H1 (cell line): Measurements from ENCODE around the gene KANSL1L. TPM values are rescaled to one million over a fixed set of nuclear protein-coding genes. Genes with fewer than 3 reads are reported as not detected.

Experiments used
- CTCF ChIA-PET: fragments of 300-600 bp; sonication (Branson Sonifier 250); formaldehyde crosslinking; loops from one replicate; lab custom pipeline; 2021; ENCODE audit not compliant: partially characterized antibody; lab: Charles Lee
- POLR2A ChIA-PET: fragments of 300-600 bp; sonication (Branson Sonifier 250); formaldehyde crosslinking; loops from one replicate; lab custom pipeline; 2021; ENCODE audit warnings: inconsistent platforms; ENCODE audit not compliant: partially characterized antibody; lab: Charles Lee
- DNase-seq, 2 experiments: peaks; one replicate each; pipeline versions ENCODE4 v3.0.0 to v3.0.0-alpha.2; 2010 to 2022; ENCODE audit warnings: low spot score in 2 of 2, low read depth in 1 of 2, mixed read lengths in 1 of 2
- FAIRE-seq: peaks from 2 replicates; lab custom pipeline; 2011; peaks lifted over from hg19 to GRCh38; lab: Jason Lieb, UNC
- H2AFZ ChIP-seq: 2 replicates; pipeline ENCODE4 v1.8.1; 2012; ENCODE audit warnings: low read length, inconsistent platforms
- H2AK5ac ChIP-seq: 2 replicates; pipeline ENCODE4 v1.6.1; 2013; ENCODE audit warnings: low read depth, low read length
- H2BK120ac ChIP-seq: replicated peaks from 2 replicates; pipeline ENCODE3; 2013; ENCODE audit warnings: low read depth, low read length, inconsistent platforms
- H2BK12ac ChIP-seq: 2 replicates; pipeline ENCODE4 v1.6.1; 2013; ENCODE audit warnings: low read depth, low read length
- H2BK15ac ChIP-seq: 2 replicates; pipeline ENCODE4 v1.6.1; 2013; ENCODE audit warnings: low read length
- H2BK20ac ChIP-seq: 2 replicates; pipeline ENCODE4 v1.6.1; 2013; ENCODE audit warnings: low read length
- H2BK5ac ChIP-seq: 2 replicates; pipeline ENCODE4 v1.6.1; 2013; ENCODE audit warnings: low read depth, low read length
- H3K14ac ChIP-seq: 2 replicates; pipeline ENCODE4 v1.6.1; 2013; ENCODE audit warnings: inconsistent platforms; ENCODE audit not compliant: insufficient read length
- H3K18ac ChIP-seq: 2 replicates; pipeline ENCODE4 v1.6.1; 2013; ENCODE audit warnings: low read length; ENCODE audit errors: extremely low read depth
- H3K23ac ChIP-seq: 2 replicates; pipeline ENCODE4 v1.6.1; 2013; ENCODE audit warnings: inconsistent platforms; ENCODE audit not compliant: insufficient read length
- H3K23me2 ChIP-seq: 2 replicates; pipeline ENCODE4 v1.6.1; 2013; ENCODE audit warnings: low read depth, low read length
- H3K27ac ChIP-seq: 2 replicates; pipeline ENCODE4 v1.6.1; 2011; ENCODE audit warnings: low read depth, low read length, inconsistent platforms
- H3K27me3 ChIP-seq, 4 experiments: replicated peaks in 1 of 4; 1 replicate in 1 of 4; 2 replicates in 3 of 4; pipeline versions ENCODE4 v1.6.1 to v1.8.1; 2011 to 2013; ENCODE audit warnings: low read length in 3 of 4, mild to moderate bottlenecking in 3 of 4, inconsistent platforms in 2 of 4, mixed read lengths in 2 of 4, moderate library complexity in 1 of 4; ENCODE audit not compliant: control insufficient read depth in 3 of 4, insufficient read depth in 3 of 4; ENCODE audit errors: extremely low read depth in 1 of 4
- H3K36me3 ChIP-seq, 4 experiments: 2 replicates each; pipeline versions ENCODE4 v1.6.1 to v1.8.1; 2011 to 2013; ENCODE audit warnings: mild to moderate bottlenecking in 4 of 4, low read length in 3 of 4, moderate library complexity in 2 of 4, control low read depth in 1 of 4, inconsistent platforms in 1 of 4; ENCODE audit not compliant: insufficient read depth in 4 of 4, control insufficient read depth in 2 of 4
- H3K4ac ChIP-seq: replicated peaks from 2 replicates; pipeline ENCODE3; 2013; ENCODE audit warnings: low read length, low read depth, mixed read lengths, inconsistent platforms; ENCODE audit not compliant: insufficient read length
- H3K4me1 ChIP-seq, 4 experiments: replicated peaks in 1 of 4; 1 replicate in 1 of 4; 2 replicates in 3 of 4; pipeline versions ENCODE4 v1.6.1 to v1.8.1; 2011 to 2013; ENCODE audit warnings: low read length in 3 of 4, inconsistent platforms in 2 of 4, mixed read lengths in 1 of 4; ENCODE audit not compliant: insufficient read depth in 4 of 4, control insufficient read depth in 3 of 4
- H3K4me2 ChIP-seq, 2 experiments: 2 replicates each; pipeline versions ENCODE4 v1.6.1 to v1.8.1; 2011 to 2013; ENCODE audit warnings: low read depth in 2 of 2, low read length in 2 of 2, control low read depth in 1 of 2, inconsistent platforms in 1 of 2, mild to moderate bottlenecking in 1 of 2; ENCODE audit not compliant: insufficient read depth in 1 of 2
- H3K4me3 ChIP-seq, 4 experiments: fragments of 200-600, 300-600 bp in 1 of 4; sonication (generic), shearing (Covaris generic), sonication (Bioruptor Twin) in 1 of 4; 2 replicates each; pipeline versions ENCODE4 v1.5.1 to v1.8.1; 2011 to 2016; ENCODE audit warnings: low read length in 4 of 4, low read depth in 3 of 4, control low read depth in 2 of 4, inconsistent platforms in 2 of 4, mild to moderate bottlenecking in 2 of 4, mixed read lengths in 1 of 4, moderate library complexity in 1 of 4; ENCODE audit not compliant: insufficient read depth in 2 of 4; ENCODE audit errors: extremely low read depth in 1 of 4
- H3K56ac ChIP-seq: replicated peaks from 2 replicates; pipeline ENCODE3; 2013; ENCODE audit warnings: low read depth, mild to moderate bottlenecking, mixed read lengths, low read length, inconsistent platforms; ENCODE audit not compliant: insufficient read length
- H3K79me1 ChIP-seq: 2 replicates; pipeline ENCODE4 v1.6.1; 2013; ENCODE audit warnings: low read depth, low read length, control low read depth
- H3K79me2 ChIP-seq, 2 experiments: 2 replicates each; pipeline versions ENCODE4 v1.6.1 to v1.8.1; 2012 to 2013; ENCODE audit warnings: low read length in 2 of 2, mild to moderate bottlenecking in 2 of 2, inconsistent platforms in 1 of 2; ENCODE audit not compliant: insufficient read depth in 2 of 2, control insufficient read depth in 1 of 2
- H3K9ac ChIP-seq, 4 experiments: replicated peaks in 1 of 4; 1 replicate in 1 of 4; 2 replicates in 3 of 4; pipeline versions ENCODE4 v1.6.1 to v1.8.1; 2011 to 2013; ENCODE audit warnings: low read depth in 3 of 4, low read length in 3 of 4, control low read depth in 2 of 4, mild to moderate bottlenecking in 2 of 4, moderate library complexity in 2 of 4, inconsistent platforms in 1 of 4; ENCODE audit errors: extremely low read depth in 1 of 4
- H3K9me3 ChIP-seq, 2 experiments: 2 replicates each; pipeline versions ENCODE4 v1.6.1 to v1.8.1; 2012 to 2013; ENCODE audit warnings: mild to moderate bottlenecking in 2 of 2, moderate library complexity in 2 of 2, control low read depth in 1 of 2, inconsistent platforms in 1 of 2, low read depth in 1 of 2, low read length in 1 of 2, mixed read lengths in 1 of 2; ENCODE audit not compliant: insufficient read depth in 2 of 2
- H4K20me1 ChIP-seq, 2 experiments: replicated peaks in 1 of 2; 2 replicates each; pipeline versions ENCODE3 to v1.8.1; 2011 to 2013; ENCODE audit warnings: inconsistent platforms in 2 of 2, low read length in 2 of 2, mild to moderate bottlenecking in 1 of 2; ENCODE audit not compliant: insufficient read depth in 2 of 2, control insufficient read depth in 1 of 2
- H4K5ac ChIP-seq: 2 replicates; pipeline ENCODE4 v1.6.1; 2013; ENCODE audit warnings: low read length, low read depth, mixed read lengths, inconsistent platforms; ENCODE audit not compliant: insufficient read length
- H4K8ac ChIP-seq: 2 replicates; pipeline ENCODE4 v1.8.0; 2013; ENCODE audit warnings: mild to moderate bottlenecking, moderate library complexity, low read length, inconsistent platforms; ENCODE audit not compliant: insufficient read depth; ENCODE audit errors: extremely low read depth
- H4K91ac ChIP-seq: replicated peaks from 2 replicates; pipeline ENCODE3; 2013; ENCODE audit warnings: low read length, mixed read lengths, inconsistent platforms; ENCODE audit not compliant: insufficient read length
- HDAC2 ChIP-seq, 2 experiments: fragments of 300-600 bp in 1 of 2; sonication (generic) in 1 of 2; IDR thresholded peaks; 2 replicates each; pipeline ENCODE4 v1.6.1; 2011 to 2012; ENCODE audit warnings: low read depth in 2 of 2, low read length in 2 of 2, mild to moderate bottlenecking in 2 of 2, moderate library complexity in 2 of 2, borderline replicate concordance in 1 of 2, inconsistent platforms in 1 of 2
- HDAC6 ChIP-seq: IDR thresholded peaks from one replicate; pipeline ENCODE4 v1.7.1; 2012; ENCODE audit warnings: low read depth, mild to moderate bottlenecking, inconsistent platforms, low read length, moderate library complexity
- NANOG ChIP-seq: IDR thresholded peaks from 2 replicates; pipeline ENCODE4 v1.6.1; 2011; ENCODE audit warnings: low read length, low read depth, mild to moderate bottlenecking, inconsistent platforms; ENCODE audit not compliant: insufficient read depth, poor library complexity, severe bottlenecking
- POU5F1 ChIP-seq: IDR thresholded peaks from 2 replicates; pipeline ENCODE4 v1.6.1; 2011; ENCODE audit warnings: low read depth, mild to moderate bottlenecking, low read length, moderate library complexity
- RAD21 ChIP-seq, 2 experiments: IDR thresholded peaks in 1 of 2; conservative IDR thresholded peaks in 1 of 2; 2 replicates each; pipeline ENCODE4 v1.6.1; 2011; ENCODE audit warnings: low read depth in 2 of 2, low read length in 2 of 2, improper control_type of control experiment in 1 of 2, inconsistent platforms in 1 of 2, mild to moderate bottlenecking in 1 of 2, moderate library complexity in 1 of 2
- RXRA ChIP-seq: IDR thresholded peaks from 2 replicates; pipeline ENCODE4 v1.6.1; 2011; ENCODE audit warnings: low read depth, mild to moderate bottlenecking, low read length, moderate library complexity; ENCODE audit not compliant: insufficient read depth
- TAF1 ChIP-seq: IDR thresholded peaks from 2 replicates; pipeline ENCODE4 v1.6.1; 2011; ENCODE audit warnings: mild to moderate bottlenecking, low read depth, low read length
- TBP ChIP-seq: IDR thresholded peaks from 2 replicates; pipeline ENCODE4 v1.6.1; 2011; ENCODE audit warnings: low read depth, low read length, improper control_type of control experiment
- TEAD4 ChIP-seq: IDR thresholded peaks from 2 replicates; pipeline ENCODE4 v1.6.1; 2012; ENCODE audit warnings: low read depth, low read length, inconsistent platforms, mixed read lengths
- YY1 ChIP-seq: IDR thresholded peaks from 2 replicates; pipeline ENCODE4 v1.6.1; 2011; ENCODE audit warnings: low read depth, mild to moderate bottlenecking, low read length
- WGBS, 2 experiments: shearing (Covaris generic) in 1 of 2; methylation state at CpG; one replicate each; pipeline versions ENCODE4 v1.1.6 to v1.1.7; 2013 to 2015; ENCODE audit warnings: low lambda C conversion rate in 2 of 2, mixed read lengths in 2 of 2, inconsistent platforms in 1 of 2, low coverage in 1 of 2, missing lambda C conversion rate in 1 of 2; ENCODE audit not compliant: insufficient replicate concordance in 2 of 2, insufficient coverage in 1 of 2, insufficient read length in 1 of 2; ENCODE audit errors: extremely low coverage in 1 of 2, missing lambda C conversion rate in 1 of 2; 5-methylcytosine and 5-hydroxymethylcytosine counted together
- polyA plus RNA-seq, 7 experiments: library from polyadenylated mRNA; depleted of rRNA in 3 of 7; stranded (reverse) in 5 of 7; unstranded in 2 of 7; fragments of >200 nt in 5 of 7; fragments of 200-250 nt in 2 of 7; gene quantifications; 1 replicate in 5 of 7; 2 replicates in 1 of 7; 4 replicates in 1 of 7; pipeline versions ENCODE4 v1.2.1 to v1.2.3, GENCODE V29; 2011 to 2013; ENCODE audit warnings: missing spikeins in 2 of 7, mixed read lengths in 2 of 7
- total RNA-seq: library from RNA; stranded (reverse); fragmentation: NEBNext Ultra II Directional; extraction: Animal tissue kit (Norgen Biotek cat#: 25700); gene quantifications from 2 replicates; pipeline ENCODE4 v1.2.1, GENCODE V29; 2021

Gene KANSL1L
- total and polyA plus RNA-seq, 2 of the 8 experiments (the other 6 are each of a cell fraction or from before 2014, with no cell fraction given): 5.4 to 17.2 TPM

- Histone ChIP-seq H3K36me3 (no peaks in the 10 kb centered on the region), H2BK20ac (no peak overlapping the region), H3K79me2 (no peaks in the 10 kb centered on the region), H3K4me1 (no peaks in the 10 kb centered on the region), H2BK5ac (no peak overlapping the region), H3K4me3 (no peak overlapping the region), H2AK5ac (no peak overlapping the region), H3K9ac (no peak overlapping the region), H3K79me1 (no peaks in the 10 kb centered on the region), H4K8ac (no peak overlapping the region), H2BK15ac (no peak overlapping the region), H3K27me3 (no peaks in the 10 kb centered on the region), H3K23me2 (no peaks in the 10 kb centered on the region), H3K56ac (no peak overlapping the region), H4K20me1 (no peaks in the 10 kb centered on the region), H3K9me3 (no peaks in the 10 kb centered on the region), H2BK12ac (no peak overlapping the region), H3K4ac (no peak overlapping the region), H3K4me2 (no peak overlapping the region), H2AFZ (no peak overlapping the region), H3K23ac (no peak overlapping the region), H4K5ac (no peak overlapping the region), H4K91ac (no peak overlapping the region), H3K27ac (no peak overlapping the region), H3K18ac (no peak overlapping the region), H2BK120ac (no peak overlapping the region), H3K14ac (no peak overlapping the region)
- POLR2A ChIA-PET: no interaction called here
- 96% methylated on average over 4 of the region's 4 CpGs; no CpG with 5 or more reads in 1 of the 2 experiments for WGBS, 2 experiments
- TF ChIP-seq TEAD4: no peak
- no peak for TF ChIP-seq RAD21 (IDR thresholded peaks at IDR 0.05 in 1 of 2, conservative IDR thresholded peaks at IDR 0.05 in 1 of 2; ENCODE audit: low read depth in 2 of 2, low read length in 2 of 2)
- no peak for TF ChIP-seq YY1
- no peak for TF ChIP-seq TBP
- no peak for TF ChIP-seq TAF1
- no peak for TF ChIP-seq NANOG
- TF ChIP-seq RXRA: no peak
- TF ChIP-seq POU5F1: no peak
- TF ChIP-seq HDAC6: no peak
- TF ChIP-seq HDAC2 (IDR thresholded peaks at IDR 0.05; ENCODE audit: borderline replicate concordance in 1 of 2, low read depth in 2 of 2, low read length in 2 of 2): no peak
- FAIRE-seq (no peak), DNase-seq (no peak)
- CTCF ChIA-PET: interaction anchor here (1.2 kb wide), 1 partner anchor 208 kb away, joined by 3 read pairs; no protein-coding TSS in a partner anchor
Observed at GRCh38 chr2:209988010-209988409, 183.2 kb downstream of the KANSL1L start.
